T-helper 1 cell (primary cell): Measurements from ENCODE around the gene CBLN1.
"Not testable (repeated sequence)": the region's sequence is repeated elsewhere in the genome, so short reads cannot be mapped to it uniquely, and the experiment has no call there.

Experiments used
- DNase-seq, 5 donors: peaks; one replicate each; pipeline ENCODE4 v3.0.0-alpha.2; 2012 to 2020

Gene CBLN1

DNA sequence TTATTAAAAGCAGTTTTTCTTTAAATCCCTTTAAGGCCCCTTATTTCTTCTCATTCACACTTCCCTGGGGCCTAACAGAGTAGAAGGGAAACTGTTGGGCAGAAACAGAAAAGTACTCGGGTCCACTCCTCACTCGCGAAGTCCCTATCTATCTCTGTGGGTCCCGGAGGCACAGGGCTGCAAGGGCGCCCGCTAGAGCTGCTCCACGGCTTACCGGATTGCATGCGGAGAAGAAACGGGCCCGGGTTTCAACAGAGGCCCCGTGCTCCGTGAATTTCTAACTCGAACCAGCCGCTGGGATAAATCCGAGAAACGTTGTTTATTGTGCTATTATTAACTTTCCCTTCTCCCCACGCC lies 4.3 kb downstream of the CBLN1 start:
- no peak for DNase-seq

GRCh38 chr16:49276646-49277385 lies 4.8 kb downstream of the CBLN1 start:
- DNase-seq = no peak

DNA sequence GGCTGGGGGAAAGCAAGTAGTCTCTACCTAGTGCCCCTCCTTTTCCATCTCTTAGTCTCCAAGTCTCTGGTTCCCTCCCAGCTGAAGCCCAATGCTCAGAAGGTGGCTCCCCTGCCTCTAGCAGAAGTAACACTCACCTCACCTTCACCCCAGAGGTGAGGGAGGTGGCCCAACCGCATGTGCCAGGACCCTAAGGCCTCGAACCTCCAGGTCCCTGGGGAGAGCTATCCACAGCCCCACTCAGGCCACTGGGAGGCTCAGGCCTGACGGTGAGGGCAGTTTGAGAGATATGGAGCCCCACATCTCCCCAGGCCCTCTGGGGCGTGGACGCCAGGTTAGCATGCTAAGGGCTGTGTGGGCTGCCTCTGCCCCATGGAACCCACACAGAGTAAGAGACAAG lies 5.8 kb downstream of the CBLN1 start:
- DNase-seq = no peak

DNA sequence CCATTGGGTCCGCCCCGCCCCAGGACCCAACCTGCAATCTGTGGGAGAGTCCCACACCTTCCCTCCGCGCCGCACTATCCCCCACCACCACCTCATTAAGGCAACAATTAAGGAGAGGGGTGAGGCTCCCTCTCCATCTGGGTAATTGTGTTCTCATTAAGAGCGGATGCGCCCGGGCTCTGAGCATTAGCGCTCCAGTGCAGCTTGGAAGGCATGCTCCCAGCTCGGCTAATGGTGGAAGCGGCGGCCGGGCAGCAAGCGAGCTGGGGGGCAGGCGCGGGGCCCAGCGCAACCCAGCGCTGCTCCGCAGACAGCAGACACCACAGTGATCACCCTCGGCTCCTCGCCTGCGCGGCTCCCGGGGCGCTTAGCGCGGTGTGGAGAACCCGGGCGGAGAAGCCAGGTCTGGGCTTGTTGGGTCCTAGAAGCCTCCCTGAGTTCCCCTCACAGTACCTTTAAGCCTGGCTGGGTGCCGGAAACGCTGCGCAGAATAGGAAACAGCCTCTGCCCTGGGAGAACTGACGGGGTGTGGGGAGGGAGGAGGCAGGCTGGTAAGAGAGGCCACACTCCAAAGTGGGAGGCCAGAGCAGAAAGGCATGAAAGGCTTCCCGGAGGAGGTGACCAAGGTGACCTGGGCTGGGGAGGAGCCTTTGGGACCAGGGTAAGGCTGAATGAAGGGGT lies 6.4 kb downstream of the CBLN1 start:
- no peak for DNase-seq

GRCh38 chr16:49274591-49274990 lies 7.0 kb downstream of the CBLN1 start:
- DNase-seq = no peak

DNA sequence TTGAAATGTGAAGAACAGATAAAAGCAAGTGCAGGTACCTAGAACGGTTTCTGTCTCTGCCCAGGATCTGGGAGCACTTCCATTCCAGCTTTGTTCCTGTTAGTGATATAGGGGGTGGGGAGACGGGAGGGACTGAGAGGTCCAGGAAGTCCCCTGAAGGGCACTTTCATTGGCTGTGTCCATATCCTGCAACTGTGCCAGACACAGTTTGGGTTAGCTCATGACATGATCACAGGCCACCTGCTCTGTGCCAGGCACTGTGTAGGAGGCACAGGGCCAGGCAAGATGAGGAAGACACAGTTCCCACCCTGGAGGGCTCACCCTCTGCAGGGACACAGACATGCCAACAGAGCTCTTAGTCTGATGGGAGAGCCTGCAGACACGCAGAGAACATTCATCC lies 7.9 kb downstream of the CBLN1 start:
- DNase-seq = no peak

DNA sequence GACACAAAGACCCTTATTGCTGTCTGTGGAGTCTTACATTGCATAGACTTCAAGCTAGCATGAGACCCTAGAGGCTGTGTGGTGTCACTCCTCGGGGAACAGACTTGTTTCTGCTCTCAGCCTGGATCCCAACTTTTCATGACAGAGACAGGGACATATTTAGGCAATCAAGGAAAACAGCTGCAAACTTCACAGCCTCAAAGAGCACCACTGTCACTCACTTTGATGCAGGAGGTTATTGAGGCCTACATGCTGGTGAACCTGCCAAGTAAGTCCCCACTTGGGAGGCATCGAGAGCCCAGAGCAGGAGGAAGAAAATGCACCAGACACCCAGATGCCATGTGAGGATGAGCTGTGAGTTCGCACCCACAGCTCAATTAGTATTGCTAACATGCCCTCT lies 10.3 kb downstream of the CBLN1 start:
- no peak for DNase-seq

GRCh38 chr16:49269201-49269600 lies 12.4 kb downstream of the CBLN1 start:
- DNase-seq = no peak

GRCh38 chr16:49268667-49269066 lies 13.0 kb downstream of the CBLN1 start:
- no peak for DNase-seq

DNA sequence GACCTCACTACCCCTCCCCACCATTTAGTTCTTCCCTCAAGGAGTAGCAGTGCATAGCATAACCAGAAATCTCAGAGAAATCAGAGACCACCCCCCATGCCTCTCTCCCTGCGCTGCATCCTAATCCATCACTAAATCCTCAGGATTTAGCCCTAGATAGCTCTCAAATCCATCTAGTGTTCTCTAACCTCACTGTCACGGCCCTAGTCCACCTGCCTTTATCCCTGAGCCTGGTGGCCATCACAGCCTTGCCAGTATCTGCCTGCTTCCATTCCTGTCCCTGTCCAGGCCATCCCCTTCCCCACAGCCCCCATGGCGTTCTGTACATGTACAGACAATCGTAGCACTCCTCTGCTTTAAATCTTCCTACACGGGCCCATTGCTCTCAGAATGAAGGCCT lies 19.1 kb downstream of the CBLN1 start:
- DNase-seq = no peak

DNA sequence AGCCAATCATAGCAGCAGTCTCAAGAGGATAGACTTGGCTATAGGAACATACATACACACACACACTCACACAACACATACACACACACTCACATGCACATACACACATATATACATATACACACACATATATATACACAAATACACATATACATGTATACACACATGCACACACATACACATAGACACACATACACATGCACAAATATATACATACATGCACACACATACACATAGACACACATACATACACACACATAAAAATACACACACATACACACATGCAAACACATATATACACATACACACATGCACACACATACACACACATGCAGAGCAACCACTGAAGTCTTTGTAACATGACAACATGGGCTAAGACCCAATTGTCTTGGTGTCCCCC lies 19.7 kb downstream of the CBLN1 start:
- DNase-seq = no peak

GRCh38 chr16:49260956-49261530 lies 20.6 kb downstream of the CBLN1 start:
- no peak for DNase-seq

DNA sequence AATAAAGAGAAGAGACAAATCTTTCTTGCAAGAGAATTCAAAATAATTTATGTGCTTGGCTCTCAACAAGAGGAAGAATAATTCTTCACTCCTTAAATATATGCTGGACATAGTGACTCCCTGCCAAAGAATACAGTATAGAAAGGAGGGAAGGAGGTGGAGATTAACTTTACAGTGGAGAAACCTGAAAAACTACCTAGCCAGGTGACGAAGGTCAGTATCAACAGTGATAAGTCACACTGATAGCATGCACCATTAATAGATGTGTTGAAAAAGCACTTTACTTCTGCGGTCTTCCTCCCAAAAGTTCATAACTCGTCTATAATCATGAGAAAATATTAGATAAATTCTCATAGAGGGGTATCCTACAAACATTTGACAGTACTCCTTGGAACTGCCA lies 21.4 kb downstream of the CBLN1 start:
- no peak for DNase-seq

DNA sequence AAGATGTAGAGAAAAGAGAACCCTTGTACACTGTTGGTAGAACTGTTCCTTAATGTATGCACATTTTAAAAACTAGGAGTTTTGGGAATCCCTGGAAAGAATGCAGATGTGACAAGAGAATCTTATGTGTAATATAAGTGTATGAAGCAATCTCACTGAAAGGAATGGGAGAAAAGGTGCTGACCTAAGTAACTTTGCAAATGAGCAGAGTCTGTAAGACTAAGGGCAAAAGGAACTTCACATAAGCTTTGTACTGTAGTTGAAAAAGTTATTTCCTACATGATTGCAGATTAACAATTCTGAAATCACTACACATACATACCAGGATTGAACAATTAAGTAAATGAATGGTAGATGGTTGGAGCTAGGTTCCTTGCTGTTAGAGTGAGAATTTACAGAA lies 22.3 kb downstream of the CBLN1 start:
- DNase-seq = no peak

DNA sequence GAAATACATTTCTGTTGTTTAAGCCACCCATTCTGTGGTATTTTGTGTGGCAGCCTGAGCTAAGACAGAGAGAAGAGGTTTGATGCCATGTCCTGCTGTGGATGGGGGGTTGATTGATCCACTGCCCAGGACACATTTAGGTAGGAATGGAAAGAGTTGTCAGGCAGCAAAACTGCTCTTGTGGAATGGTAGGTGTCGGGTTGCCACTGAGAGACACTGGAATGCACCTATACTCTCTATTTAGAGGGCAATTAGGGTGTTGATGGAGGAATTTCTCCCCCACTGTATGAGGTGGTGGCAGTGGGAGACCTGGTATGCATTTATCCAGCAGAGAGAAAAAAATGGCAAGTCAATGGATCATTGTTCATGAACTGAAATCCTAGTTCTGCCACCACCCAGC lies 30.9 kb downstream of the CBLN1 start:
- no peak for DNase-seq

- DNase-seq = no peak
These were observed 33.4 kb downstream of the CBLN1 start for GRCh38 chr16:49248227-49248626.

DNA sequence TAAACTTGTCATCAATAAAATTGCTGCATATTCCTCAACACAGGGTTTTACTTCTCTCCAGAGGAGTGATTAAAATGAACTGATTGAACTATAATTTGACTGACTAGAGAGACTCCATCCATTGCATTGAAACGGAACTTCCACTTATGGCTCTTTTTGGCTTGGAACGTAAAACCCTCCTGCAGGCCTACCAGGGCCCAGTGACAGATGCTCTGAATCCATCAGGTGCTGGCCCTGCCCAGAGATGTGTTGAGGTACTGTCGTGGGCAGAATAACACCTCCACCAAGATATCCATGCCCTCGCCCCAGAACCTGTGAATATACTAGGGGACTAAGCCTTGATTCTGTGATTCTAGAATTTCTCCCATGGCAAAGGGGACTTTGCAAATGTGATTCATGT lies 45.4 kb downstream of the CBLN1 start:
- DNase-seq = no peak

DNA sequence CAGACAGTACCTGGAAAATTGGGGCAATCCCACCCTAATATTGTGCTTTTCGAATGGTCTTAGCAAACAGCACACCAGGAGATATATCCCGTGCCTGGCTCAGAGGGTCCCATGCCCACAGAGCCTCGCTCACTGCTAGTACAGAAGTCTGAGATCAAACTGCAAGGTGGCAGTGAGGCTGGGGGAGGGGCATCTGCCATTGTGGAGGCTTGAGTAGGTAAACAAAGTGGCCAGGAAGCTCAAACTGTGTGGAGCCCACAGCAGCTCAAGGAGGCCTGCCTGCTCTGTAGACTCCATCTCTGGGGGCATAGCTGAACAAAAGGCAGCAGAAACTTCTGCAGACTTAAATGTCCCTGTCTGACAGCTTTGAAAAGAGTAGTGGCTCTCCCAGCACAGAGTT lies 53.3 kb downstream of the CBLN1 start:
- not testable (repeated sequence) for DNase-seq
